Occipital lobe (tissue), 2 donors: ENCODE measurements around the gene CHN2. TPM values are rescaled to one million over a fixed set of nuclear protein-coding genes. Genes with fewer than 3 reads are reported as not detected.

Experiments used
- DNase-seq: peaks from one replicate; lab custom pipeline; 2025; lab: John Stamatoyannopoulos, UW
- total RNA-seq: library from RNA; depleted of rRNA; stranded (reverse); fragments of >200 nt; gene quantifications from one replicate; pipeline ENCODE4 v1.2.3, GENCODE V29; 2014

Gene CHN2
- total RNA-seq, 1 donor from 2014 or later = 76.3 TPM

GRCh38 chr7:29463504-29464158 lies 269.1 kb downstream of the CHN2 start:
- no peak for DNase-seq

- no peak for DNase-seq
Measured at GRCh38 chr7:29464753-29465152, 270.2 kb downstream of the CHN2 start.

- no peak for DNase-seq
Measured at GRCh38 chr7:29467193-29467926, 272.8 kb downstream of the CHN2 start.

GRCh38 chr7:29468196-29468595 lies 273.6 kb downstream of the CHN2 start:
- DNase-seq = no peak

GRCh38 chr7:29469281-29469680 lies 274.7 kb downstream of the CHN2 start:
- DNase-seq = no peak

GRCh38 chr7:29469976-29470557 lies 275.5 kb downstream of the CHN2 start:
- no peak for DNase-seq

- DNase-seq = no peak
Measured at GRCh38 chr7:29471444-29472138, 277.0 kb downstream of the CHN2 start.

GRCh38 chr7:29476916-29477315 lies 282.3 kb downstream of the CHN2 start:
- DNase-seq = no peak

GRCh38 chr7:29478226-29478625 lies 283.7 kb downstream of the CHN2 start:
- no peak for DNase-seq

GRCh38 chr7:29478687-29479240 lies 284.2 kb downstream of the CHN2 start:
- no peak for DNase-seq

- DNase-seq = peak; percentile 43
Measured at GRCh38 chr7:29479301-29480200, 285.0 kb downstream of the CHN2 start.

GRCh38 chr7:29480451-29480850 lies 285.9 kb downstream of the CHN2 start:
- DNase-seq = peak; percentile 45

GRCh38 chr7:29480934-29481651 lies 286.5 kb downstream of the CHN2 start:
- no peak for DNase-seq

- no peak for DNase-seq
Measured at GRCh38 chr7:29482056-29482455, 287.5 kb downstream of the CHN2 start.

- DNase-seq = no peak
Measured at GRCh38 chr7:29483219-29484104, 288.9 kb downstream of the CHN2 start.

GRCh38 chr7:29484280-29484679 lies 289.7 kb downstream of the CHN2 start:
- no peak for DNase-seq

- DNase-seq = peak; percentile 59
Measured at GRCh38 chr7:29485339-29486190, 291.0 kb downstream of the CHN2 start.

GRCh38 chr7:29486191-29486700 lies 291.7 kb downstream of the CHN2 start:
- DNase-seq = peak; percentile 63
